Astrocyte (in vitro differentiated cells and primary cell): ENCODE data around the gene PTPRN2.

Experiments
- EZH2 ChIP-seq: IDR thresholded peaks from 2 replicates; pipeline ENCODE4 v1.6.1; 2012; ENCODE audit warnings: mild to moderate bottlenecking, low read length, inconsistent platforms; ENCODE audit not compliant: insufficient read depth
- TF ChIP-seq, protein P1 (sequence below): IDR thresholded peaks from 2 replicates; pipeline ENCODE4 v1.5.1; 2011; ENCODE audit warnings: low read depth, mild to moderate bottlenecking, inconsistent platforms, low read length, moderate library complexity; ENCODE audit not compliant: insufficient read depth

DNA sequence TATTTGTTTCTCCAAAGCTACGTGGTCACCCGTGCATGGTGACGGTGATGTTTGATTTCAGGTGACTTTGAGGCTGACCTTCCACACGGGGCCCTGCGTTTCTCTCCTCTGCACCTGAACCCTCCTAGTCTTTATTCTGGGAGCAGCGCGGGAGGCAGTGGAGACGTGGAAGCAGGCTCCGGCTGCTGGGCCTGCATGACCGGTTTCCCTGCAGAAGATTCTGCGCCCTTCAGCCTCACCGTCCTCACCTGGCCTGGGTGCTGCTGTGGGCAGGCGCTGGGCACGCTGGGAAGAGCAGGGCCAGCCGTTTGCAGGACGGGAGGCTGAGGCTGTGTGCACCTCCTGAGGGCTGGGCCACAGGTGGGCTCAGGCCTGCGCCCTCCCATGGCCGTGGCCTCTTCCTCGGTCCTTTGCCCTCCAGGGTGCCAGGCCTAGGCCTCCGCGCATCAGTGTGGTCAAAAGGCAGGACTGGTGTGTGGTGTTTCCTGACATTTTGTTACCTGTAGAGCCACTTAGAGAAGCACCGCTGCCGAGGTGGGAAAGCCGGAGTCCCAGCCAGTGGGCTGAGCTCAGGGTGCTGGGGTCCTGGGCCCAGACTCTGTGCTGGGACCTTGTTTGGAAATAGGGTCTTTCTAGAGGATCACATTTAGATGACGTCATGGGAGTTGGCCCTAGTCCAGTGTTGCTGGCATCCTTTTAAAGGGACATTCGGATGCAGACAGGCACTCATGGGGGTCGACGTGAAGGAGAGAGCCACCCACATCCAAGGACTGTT is 772.5 kb downstream of the PTPRN2 start:
- TF ChIP-seq, protein P1, sequence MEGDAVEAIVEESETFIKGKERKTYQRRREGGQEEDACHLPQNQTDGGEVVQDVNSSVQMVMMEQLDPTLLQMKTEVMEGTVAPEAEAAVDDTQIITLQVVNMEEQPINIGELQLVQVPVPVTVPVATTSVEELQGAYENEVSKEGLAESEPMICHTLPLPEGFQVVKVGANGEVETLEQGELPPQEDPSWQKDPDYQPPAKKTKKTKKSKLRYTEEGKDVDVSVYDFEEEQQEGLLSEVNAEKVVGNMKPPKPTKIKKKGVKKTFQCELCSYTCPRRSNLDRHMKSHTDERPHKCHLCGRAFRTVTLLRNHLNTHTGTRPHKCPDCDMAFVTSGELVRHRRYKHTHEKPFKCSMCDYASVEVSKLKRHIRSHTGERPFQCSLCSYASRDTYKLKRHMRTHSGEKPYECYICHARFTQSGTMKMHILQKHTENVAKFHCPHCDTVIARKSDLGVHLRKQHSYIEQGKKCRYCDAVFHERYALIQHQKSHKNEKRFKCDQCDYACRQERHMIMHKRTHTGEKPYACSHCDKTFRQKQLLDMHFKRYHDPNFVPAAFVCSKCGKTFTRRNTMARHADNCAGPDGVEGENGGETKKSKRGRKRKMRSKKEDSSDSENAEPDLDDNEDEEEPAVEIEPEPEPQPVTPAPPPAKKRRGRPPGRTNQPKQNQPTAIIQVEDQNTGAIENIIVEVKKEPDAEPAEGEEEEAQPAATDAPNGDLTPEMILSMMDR: no peak
- TF ChIP-seq EZH2: no peak
